Measurements from ENCODE around the gene RASL12. TPM values are rescaled to one million over a fixed set of nuclear protein-coding genes. Genes with fewer than 3 reads are reported as not detected.

Gene RASL12
- total RNA-seq: 10 to 100 TPM; 27.2 TPM
- polyA plus RNA-seq (2013, experiment 1 of 2): 11.5 TPM
- polyA plus RNA-seq (2013, experiment 2 of 2): 11.1 TPM
- long read RNA-seq, experiment 1, transcript RASL12-201 (5 exons, 2,640 nt): major isoform, 9 of 20 reads
- long read RNA-seq, experiment 1, partial matches to known transcripts: 0 of 20 reads
- long read RNA-seq, experiment 1, other reads (novel, unspliced or antisense): 10 of 20 reads
- long read RNA-seq, experiment 2, transcript RASL12-202 (4 exons, 1,523 nt): minor isoform, 9 of 126 reads
- long read RNA-seq, experiment 2, transcript RASL12-201 (5 exons, 2,640 nt): major isoform, 107 of 126 reads
- long read RNA-seq, experiment 2, partial matches to known transcripts: 1 of 126 reads
- long read RNA-seq, experiment 2, other reads (novel, unspliced or antisense): 9 of 126 reads
- long read RNA-seq, experiment 3, transcript RASL12-201 (5 exons, 2,640 nt): major isoform, 65 of 80 reads
- long read RNA-seq, experiment 3, transcript RASL12-202 (4 exons, 1,523 nt): minor isoform, 11 of 80 reads
- long read RNA-seq, experiment 3, partial matches to known transcripts: 0 of 80 reads
- long read RNA-seq, experiment 3, other reads (novel, unspliced or antisense): 4 of 80 reads
- long read RNA-seq, experiment 4, partial matches to known transcripts: 0 of 2 reads
- long read RNA-seq, experiment 4, other reads (novel, unspliced or antisense): 1 of 2 reads

DNA sequence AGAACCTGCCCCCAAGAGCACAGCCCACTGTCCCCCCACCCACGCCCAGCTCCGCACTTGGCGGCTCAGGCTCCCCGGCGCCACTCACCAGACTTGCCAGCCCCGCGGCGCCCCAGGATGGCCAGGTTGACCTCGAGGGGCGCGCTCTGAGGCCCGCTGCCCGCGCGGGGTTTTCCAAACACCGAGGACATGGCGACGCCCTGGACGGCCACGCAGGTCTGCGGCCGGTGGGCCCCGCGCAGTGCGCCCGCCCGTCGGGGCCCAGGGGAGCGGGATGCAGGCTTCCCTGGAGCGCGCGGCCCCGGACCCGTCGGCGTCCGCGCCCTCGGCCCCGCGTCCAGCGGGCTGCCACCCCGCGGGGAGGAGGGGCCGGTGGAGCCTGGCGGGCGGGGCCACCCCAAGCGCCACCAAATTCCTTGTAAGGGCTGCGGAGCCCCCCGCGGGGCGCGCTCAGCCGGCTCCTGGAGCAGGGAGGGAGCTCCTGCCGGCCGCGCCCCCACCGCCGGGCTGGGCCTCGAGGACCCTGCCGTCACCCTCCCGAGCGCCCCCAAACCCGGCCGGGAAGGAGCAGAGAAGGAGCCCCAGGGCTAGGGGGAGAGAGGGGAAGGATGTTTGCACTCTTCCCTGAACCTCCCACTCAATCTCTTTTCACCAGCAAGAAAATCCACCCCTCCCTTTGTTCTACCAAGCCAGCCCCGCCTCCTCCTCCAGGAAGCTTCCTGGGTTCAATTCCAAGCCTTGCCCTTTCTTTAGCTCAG, at the start of gene RASL12:
Gene RASL12 (minus strand): TSS at position 347 of the 758 bp plus-strand sequence. CDS start 156 bp downstream, at position 191.
- Histone ChIP-seq H3K9ac (ENCODE audit: extremely low read depth, low read length, poor library complexity, severe bottlenecking) (peak within 1 kb of the TSS; percentile 88), H3K36me3 (ENCODE audit: control insufficient read depth, insufficient read depth, low read length) (peaks cover 29% of the 10 kb centered on the region), H3K27me3 (ENCODE audit: control insufficient read depth, insufficient read depth, low read length, poor library complexity, severe bottlenecking) (no peaks in the 10 kb centered on the region), H3K4me3 (ENCODE audit: low read length) (peak within 1 kb of the TSS; percentile 89), H3K9me3 (ENCODE audit: control insufficient read depth, low read length) (peaks cover 4% of the 10 kb centered on the region), H3K4me1 (ENCODE audit: control insufficient read depth, insufficient read depth, low read length) (peaks cover 8% of the 10 kb centered on the region), H3K27ac (ENCODE audit: low read depth, low read length) (peak within 1 kb of the TSS; percentile 13)
- Mint-ChIP-seq H3K4me1 (peaks cover 27% of the 10 kb centered on the region), H3K9me3 (no peaks in the 10 kb centered on the region), H3K27me3 (ENCODE audit: insufficient read depth) (no peaks in the 10 kb centered on the region), H3K4me3 (peak within 1 kb of the TSS; percentile 90), H3K36me3 (ENCODE audit: low read depth) (peaks cover 16% of the 10 kb centered on the region), H3K27ac (peak within 1 kb of the TSS; percentile 97)
- 2 to 3% methylated on average over 16 to 66 of the region's 66 CpGs for WGBS, 2 experiments (ENCODE audit: insufficient coverage in 1 of 2, insufficient read length in 1 of 2)
- DNase-seq: peak; percentile 84
- no peak for TF ChIP-seq CTCF (conservative IDR thresholded peaks at IDR 0.05)

GRCh38 chr15:65115542-65115941, 47.8 kb upstream of the RASL12 start:
- Mint-ChIP-seq H3K27ac (no peak overlapping the region), H3K27me3 (ENCODE audit: insufficient read depth) (no peaks in the 10 kb centered on the region), H3K4me3 (no peak overlapping the region), H3K9me3 (no peaks in the 10 kb centered on the region), H3K4me1 (peaks cover 7% of the 10 kb centered on the region), H3K36me3 (ENCODE audit: low read depth) (peaks cover 51% of the 10 kb centered on the region)
- H3K27ac ChIP-seq (ENCODE audit: low read depth, low read length): no peak overlapping the region
- H3K4me1 ChIP-seq (ENCODE audit: control insufficient read depth, insufficient read depth, low read length): no peaks in the 10 kb centered on the region
- no peak for TF ChIP-seq CTCF (conservative IDR thresholded peaks at IDR 0.05)
- H3K36me3 ChIP-seq (ENCODE audit: control insufficient read depth, insufficient read depth, low read length): peaks cover 66% of the 10 kb centered on the region
- no peak for DNase-seq
- H3K9me3 ChIP-seq (ENCODE audit: control insufficient read depth, low read length): no peaks in the 10 kb centered on the region
- H3K4me3 ChIP-seq (ENCODE audit: low read length): no peak overlapping the region
- WGBS, 2 experiments (ENCODE audit: insufficient coverage in 1 of 2, insufficient read length in 1 of 2): 92 to 96% methylated on average over 4 to 5 of the region's 5 CpGs
- no peaks in the 10 kb centered on the region for H3K27me3 ChIP-seq (ENCODE audit: control insufficient read depth, insufficient read depth, low read length, poor library complexity, severe bottlenecking)
- no peak overlapping the region for H3K9ac ChIP-seq (ENCODE audit: extremely low read depth, low read length, poor library complexity, severe bottlenecking)

DNA sequence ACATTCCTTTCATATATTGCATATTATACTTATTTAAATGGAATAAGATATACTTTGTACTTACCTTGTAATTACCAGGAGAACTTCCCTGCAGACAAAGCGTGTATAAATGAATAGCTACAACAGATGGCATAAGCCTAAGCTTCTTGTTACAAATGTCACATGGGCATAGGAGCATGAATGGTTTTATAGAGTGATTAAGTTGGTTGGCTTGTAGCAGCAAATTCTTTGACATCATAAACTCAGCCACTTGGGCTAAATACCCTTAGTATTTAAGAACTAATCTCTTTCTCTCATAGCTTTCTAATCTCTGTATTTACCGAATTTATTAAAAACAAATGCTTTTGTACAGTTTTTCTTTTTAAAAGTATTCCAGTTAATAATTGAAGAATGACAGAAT, 47.3 kb upstream of the RASL12 start, which contains the start of gene UBAP1L:
Gene UBAP1L (minus strand): TSS at position 115 of the 400 bp plus-strand sequence. CDS start 8,985 bp downstream, outside the sequence.
- Histone ChIP-seq H3K27me3 (ENCODE audit: control insufficient read depth, insufficient read depth, low read length, poor library complexity, severe bottlenecking) (no peaks in the 10 kb centered on the region), H3K4me1 (ENCODE audit: control insufficient read depth, insufficient read depth, low read length) (no peaks in the 10 kb centered on the region), H3K27ac (ENCODE audit: low read depth, low read length) (no peak within 1 kb of the TSS), H3K9me3 (ENCODE audit: control insufficient read depth, low read length) (no peaks in the 10 kb centered on the region), H3K4me3 (ENCODE audit: low read length) (no peak within 1 kb of the TSS), H3K9ac (ENCODE audit: extremely low read depth, low read length, poor library complexity, severe bottlenecking) (no peak within 1 kb of the TSS), H3K36me3 (ENCODE audit: control insufficient read depth, insufficient read depth, low read length) (peaks cover 66% of the 10 kb centered on the region)
- no peaks in the 10 kb centered on the region for H3K9me3 Mint-ChIP-seq
- no peak within 1 kb of the TSS for H3K4me3 Mint-ChIP-seq
- H3K27me3 Mint-ChIP-seq (ENCODE audit: insufficient read depth): no peaks in the 10 kb centered on the region
- DNase-seq: no peak
- no peak within 1 kb of the TSS for H3K27ac Mint-ChIP-seq
- peaks cover 7% of the 10 kb centered on the region for H3K4me1 Mint-ChIP-seq
- no peak for TF ChIP-seq CTCF (conservative IDR thresholded peaks at IDR 0.05)
- H3K36me3 Mint-ChIP-seq (ENCODE audit: low read depth): peaks cover 51% of the 10 kb centered on the region
- WGBS, 2 experiments (ENCODE audit: insufficient coverage in 1 of 2, insufficient read length in 1 of 2): 90 to 100% methylated on average over 1 to 2 of the region's 2 CpGs

Measured in endodermal cell (in vitro differentiated cells).